T-helper 1 cell treated with Interleukin-12 subunit alpha and Interleukin-12 subunit beta and Interleukin-4 antibody, amounts not matched to agents 30 μg/mL and 1 μg/mL, for 36 hours (primary cell): Measurements from ENCODE around the gene SETD1B.

Experiments
- H3K27ac Mint-ChIP-seq: one replicate; pipeline ENCODE4 v1.8.0; 2021; ENCODE audit warnings: mild to moderate bottlenecking, mixed read lengths
- H3K27me3 Mint-ChIP-seq: one replicate; pipeline ENCODE4 v1.8.0; 2021; ENCODE audit warnings: low read depth, mixed read lengths
- H3K36me3 Mint-ChIP-seq: one replicate; pipeline ENCODE4 v1.8.0; 2021; ENCODE audit warnings: low read depth, mixed read lengths
- H3K4me1 Mint-ChIP-seq: one replicate; pipeline ENCODE4 v1.8.0; 2021; ENCODE audit warnings: low read depth, mixed read lengths
- H3K4me3 Mint-ChIP-seq: one replicate; pipeline ENCODE4 v1.8.0; 2021; ENCODE audit warnings: mild to moderate bottlenecking, moderate library complexity, mixed read lengths
- H3K9me3 Mint-ChIP-seq: one replicate; pipeline ENCODE4 v1.8.0; 2021; ENCODE audit warnings: mixed read lengths

Gene SETD1B

GRCh38 chr12:121797937-121798786, 5.6 kb upstream of the SETD1B start:
- no peaks in the 10 kb centered on the region for H3K27me3 Mint-ChIP-seq
- H3K27ac Mint-ChIP-seq, result peak overlapping the region; percentile 85
- H3K4me3 Mint-ChIP-seq, result peak overlapping the region; percentile 85
- H3K36me3 Mint-ChIP-seq, result peaks cover 34% of the 10 kb centered on the region
- no peaks in the 10 kb centered on the region for H3K9me3 Mint-ChIP-seq
- peaks cover 41% of the 10 kb centered on the region for H3K4me1 Mint-ChIP-seq

GRCh38 chr12:121798787-121799155, 5.0 kb upstream of the SETD1B start:
- Mint-ChIP-seq H3K4me3 (peak overlapping the region; percentile 85), H3K27me3 (no peaks in the 10 kb centered on the region), H3K4me1 (peaks cover 41% of the 10 kb centered on the region), H3K9me3 (no peaks in the 10 kb centered on the region), H3K36me3 (peaks cover 35% of the 10 kb centered on the region), H3K27ac (peak overlapping the region; percentile 85)

- H3K4me1 Mint-ChIP-seq, result peaks cover 40% of the 10 kb centered on the region
- peak overlapping the region; percentile 85 for H3K4me3 Mint-ChIP-seq
- H3K36me3 Mint-ChIP-seq, result peaks cover 35% of the 10 kb centered on the region
- H3K27ac Mint-ChIP-seq, result peak overlapping the region; percentile 93
- H3K27me3 Mint-ChIP-seq, result no peaks in the 10 kb centered on the region
- H3K9me3 Mint-ChIP-seq, result no peaks in the 10 kb centered on the region
Observed at GRCh38 chr12:121799156-121799841, 4.5 kb upstream of the SETD1B start.

- peaks cover 35% of the 10 kb centered on the region for H3K36me3 Mint-ChIP-seq
- H3K4me3 Mint-ChIP-seq, result peak overlapping the region; percentile 85
- H3K9me3 Mint-ChIP-seq, result no peaks in the 10 kb centered on the region
- H3K4me1 Mint-ChIP-seq, result peaks cover 33% of the 10 kb centered on the region
- H3K27ac Mint-ChIP-seq, result peak overlapping the region; percentile 93
- no peaks in the 10 kb centered on the region for H3K27me3 Mint-ChIP-seq
Observed at GRCh38 chr12:121799842-121800693, 3.7 kb upstream of the SETD1B start.

GRCh38 chr12:121800694-121801594, 2.9 kb upstream of the SETD1B start:
- Mint-ChIP-seq H3K4me1 (peaks cover 33% of the 10 kb centered on the region), H3K36me3 (peaks cover 36% of the 10 kb centered on the region), H3K27me3 (no peaks in the 10 kb centered on the region), H3K4me3 (peak overlapping the region; percentile 86), H3K27ac (peak overlapping the region; percentile 95), H3K9me3 (no peaks in the 10 kb centered on the region)

GRCh38 chr12:121801595-121802484, 2.0 kb upstream of the SETD1B start:
- Mint-ChIP-seq H3K36me3 (peaks cover 40% of the 10 kb centered on the region), H3K27ac (peak overlapping the region; percentile 95), H3K27me3 (no peaks in the 10 kb centered on the region), H3K9me3 (no peaks in the 10 kb centered on the region), H3K4me3 (peak overlapping the region; percentile 86), H3K4me1 (peaks cover 39% of the 10 kb centered on the region)

- Mint-ChIP-seq H3K27me3 (no peaks in the 10 kb centered on the region), H3K4me3 (peak overlapping the region; percentile 86), H3K4me1 (peaks cover 38% of the 10 kb centered on the region), H3K36me3 (peaks cover 39% of the 10 kb centered on the region), H3K9me3 (no peaks in the 10 kb centered on the region), H3K27ac (peak overlapping the region; percentile 95)
Observed at GRCh38 chr12:121802485-121802842, 1.3 kb upstream of the SETD1B start.

GRCh38 chr12:121802843-121803698, 738 bp upstream of the SETD1B start:
- H3K4me1 Mint-ChIP-seq, result peaks cover 36% of the 10 kb centered on the region
- H3K36me3 Mint-ChIP-seq, result peaks cover 37% of the 10 kb centered on the region
- H3K27ac Mint-ChIP-seq, result peak overlapping the region; percentile 95
- H3K9me3 Mint-ChIP-seq, result no peaks in the 10 kb centered on the region
- no peaks in the 10 kb centered on the region for H3K27me3 Mint-ChIP-seq
- peak overlapping the region; percentile 86 for H3K4me3 Mint-ChIP-seq

GRCh38 chr12:121804417-121805111, 755 bp downstream of the SETD1B start:
- H3K27ac Mint-ChIP-seq, result peak overlapping the region; percentile 96
- no peaks in the 10 kb centered on the region for H3K9me3 Mint-ChIP-seq
- H3K36me3 Mint-ChIP-seq, result peaks cover 37% of the 10 kb centered on the region
- peaks cover 24% of the 10 kb centered on the region for H3K4me1 Mint-ChIP-seq
- H3K27me3 Mint-ChIP-seq, result no peaks in the 10 kb centered on the region
- H3K4me3 Mint-ChIP-seq, result peak overlapping the region; percentile 90

- Mint-ChIP-seq H3K27me3 (no peaks in the 10 kb centered on the region), H3K9me3 (no peaks in the 10 kb centered on the region), H3K27ac (peak overlapping the region; percentile 59), H3K36me3 (peaks cover 40% of the 10 kb centered on the region), H3K4me1 (peaks cover 24% of the 10 kb centered on the region), H3K4me3 (peak overlapping the region; percentile 90)
Observed at GRCh38 chr12:121805171-121806008, 1.6 kb downstream of the SETD1B start.

GRCh38 chr12:121806009-121806545, 2.3 kb downstream of the SETD1B start:
- no peaks in the 10 kb centered on the region for H3K9me3 Mint-ChIP-seq
- peak overlapping the region; percentile 66 for H3K27ac Mint-ChIP-seq
- H3K4me3 Mint-ChIP-seq, result peak overlapping the region; percentile 90
- peaks cover 29% of the 10 kb centered on the region for H3K4me1 Mint-ChIP-seq
- no peaks in the 10 kb centered on the region for H3K27me3 Mint-ChIP-seq
- H3K36me3 Mint-ChIP-seq, result peaks cover 40% of the 10 kb centered on the region
